GM12864 (cell line): ENCODE measurements around the gene GBA2.

ENCODE experiments used
- DNase-seq: peaks from one replicate; pipeline ENCODE4 v3.0.0-alpha.2; 2011; ENCODE audit warnings: low read depth
- H3K4me3 ChIP-seq: 2 replicates; pipeline ENCODE4 v1.5.1; 2011; ENCODE audit warnings: mild to moderate bottlenecking, low read depth, low read length, control low read depth
- CTCF ChIP-seq: IDR thresholded peaks from 2 replicates; pipeline ENCODE4 v1.5.1; 2011; ENCODE audit warnings: low read depth, mild to moderate bottlenecking, moderate library complexity, low read length, control low read depth, inconsistent platforms; ENCODE audit errors: missing control alignments

The GBA2 gene

DNA sequence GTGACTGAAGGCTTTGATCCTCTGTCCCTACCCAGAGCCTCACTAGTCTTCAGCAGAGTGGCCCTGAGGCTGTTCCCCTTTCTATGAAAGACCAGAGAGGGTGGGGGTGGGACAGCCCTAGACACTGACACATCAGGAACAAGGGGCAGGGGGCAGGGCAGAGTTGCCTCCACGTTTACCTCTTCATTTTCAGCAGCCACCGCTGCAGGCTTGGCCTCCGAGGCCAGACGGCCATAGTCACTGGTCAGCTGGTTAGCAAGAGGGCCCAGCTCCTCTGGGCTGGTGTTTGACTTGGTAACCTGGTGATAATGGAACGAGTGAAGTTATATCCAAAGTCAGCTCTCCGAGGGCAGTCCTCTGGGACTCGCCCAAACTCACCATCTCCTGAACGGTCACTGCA is 43.7 kb downstream of the GBA2 start:
- DNase-seq = no peak
- no peak overlapping the region for H3K4me3 ChIP-seq
- TF ChIP-seq CTCF = no peak

DNA sequence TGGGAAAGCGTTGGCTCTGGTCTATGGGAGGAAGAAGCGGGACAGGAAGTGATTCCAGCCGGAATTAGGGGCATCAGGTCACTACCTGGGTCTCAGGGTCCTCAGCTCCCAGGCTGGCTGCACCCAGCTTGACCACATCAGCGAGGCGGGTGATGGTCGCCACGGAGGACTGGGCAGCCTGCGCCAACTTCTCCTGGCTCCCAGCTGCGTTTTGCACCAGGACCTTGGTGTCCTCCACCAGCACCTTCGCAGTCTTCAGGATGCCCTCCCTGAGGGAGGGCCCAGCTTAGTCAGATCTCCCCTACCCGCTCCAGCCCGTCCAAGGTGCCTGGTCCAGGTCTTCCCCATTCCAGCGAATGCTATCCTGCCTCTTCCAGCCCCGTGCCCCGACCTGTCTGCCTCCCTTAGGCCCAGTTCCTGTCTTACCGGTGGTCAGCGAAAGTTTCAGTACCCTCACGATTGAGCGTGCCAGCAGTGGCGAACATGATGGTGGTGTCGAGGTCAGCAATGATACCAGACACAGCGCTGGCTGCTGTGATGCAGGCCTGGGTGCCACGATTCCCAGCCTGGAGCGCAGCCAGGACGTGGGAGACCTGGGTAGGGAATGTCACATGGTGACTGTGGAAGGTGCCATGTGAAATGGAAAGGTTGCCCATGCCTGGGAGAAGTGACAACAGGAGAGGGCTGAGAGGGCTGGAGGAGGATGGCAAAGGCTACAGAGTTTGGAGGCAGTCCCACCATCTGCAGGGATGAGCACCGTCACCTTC is 44.9 kb downstream of the GBA2 start:
- DNase-seq = no peak
- no peak for TF ChIP-seq CTCF
- no peak overlapping the region for H3K4me3 ChIP-seq

GRCh38 chr9:35702696-35703095 is 46.3 kb downstream of the GBA2 start:
- no peak for TF ChIP-seq CTCF
- no peak for DNase-seq
- H3K4me3 ChIP-seq = no peak overlapping the region

GRCh38 chr9:35700942-35701341 is 48.1 kb downstream of the GBA2 start:
- TF ChIP-seq CTCF = no peak
- H3K4me3 ChIP-seq = no peak overlapping the region
- no peak for DNase-seq

DNA sequence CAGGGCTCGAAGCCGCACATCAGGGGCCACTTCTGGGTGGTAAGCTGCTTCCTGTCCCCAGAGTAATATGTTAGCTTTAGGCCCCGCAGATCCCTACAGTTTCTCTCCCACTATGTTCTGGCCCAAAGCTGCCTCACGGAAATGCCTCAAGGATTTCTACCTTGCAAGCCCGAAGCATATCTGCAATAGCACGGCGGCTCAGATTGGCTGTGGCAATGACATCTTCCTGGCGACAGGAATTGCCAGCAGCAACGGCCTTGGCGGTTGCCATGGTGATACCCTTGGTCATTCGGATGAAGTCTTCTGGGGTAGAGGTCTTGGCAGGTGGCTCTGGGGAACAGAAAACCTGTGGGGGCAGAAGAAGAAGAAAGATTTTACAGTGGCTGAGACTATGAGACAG is 49.0 kb downstream of the GBA2 start:
- no peak for DNase-seq
- no peak for TF ChIP-seq CTCF

GRCh38 chr9:35698231-35698630 is 50.8 kb downstream of the GBA2 start:
- TF ChIP-seq CTCF = no peak
- DNase-seq = no peak
- no peak overlapping the region for H3K4me3 ChIP-seq

More for the DNA sequence above, 49.0 kb downstream of the GBA2 start:
- no peak overlapping the region for H3K4me3 ChIP-seq

- no peak overlapping the region for H3K4me3 ChIP-seq
- no peak for DNase-seq
- TF ChIP-seq CTCF = no peak
Observed at GRCh38 chr9:35697486-35697885, 51.5 kb downstream of the GBA2 start.
